Osteocyte (in vitro differentiated cells): ENCODE results near the gene ZFP91. TPM values are rescaled to one million over a fixed set of nuclear protein-coding genes. Genes with fewer than 3 reads are reported as not detected.
A peak's percentile ranks its signal among the peaks of the same experiment; 100 is the strongest.

Source experiments
- DNase-seq: peaks from one replicate; pipeline ENCODE4 v3.0.0; 2021; ENCODE audit warnings: mixed read lengths; ENCODE audit not compliant: unreplicated experiment; ENCODE audit errors: extremely low spot score
- H3K27ac Mint-ChIP-seq: one replicate; pipeline ENCODE4 v1.8.0; 2021; ENCODE audit warnings: mild to moderate bottlenecking, mixed read lengths; ENCODE audit not compliant: unreplicated experiment
- H3K27me3 Mint-ChIP-seq: one replicate; pipeline ENCODE4 v1.8.0; 2021; ENCODE audit warnings: mixed read lengths; ENCODE audit not compliant: unreplicated experiment
- H3K36me3 Mint-ChIP-seq: one replicate; pipeline ENCODE4 v1.8.0; 2021; ENCODE audit warnings: mixed read lengths; ENCODE audit not compliant: unreplicated experiment
- H3K4me1 Mint-ChIP-seq: one replicate; pipeline ENCODE4 v1.8.0; 2021; ENCODE audit warnings: mixed read lengths; ENCODE audit not compliant: unreplicated experiment
- H3K4me3 Mint-ChIP-seq: one replicate; pipeline ENCODE4 v1.8.0; 2021; ENCODE audit warnings: mild to moderate bottlenecking, moderate library complexity, mixed read lengths; ENCODE audit not compliant: unreplicated experiment
- H3K9me3 Mint-ChIP-seq: one replicate; pipeline ENCODE4 v1.8.0; 2021; ENCODE audit warnings: mixed read lengths; ENCODE audit not compliant: unreplicated experiment
- CTCF ChIP-seq: fragments of 200-600 bp; sonication (generic); IDR thresholded peaks from 2 replicates; pipeline ENCODE4 v1.5.0; 2021; ENCODE audit warnings: antibody characterized with exemption, mild to moderate bottlenecking, moderate library complexity
- total RNA-seq: library from RNA; stranded (reverse); gene quantifications from 2 replicates; pipeline ENCODE4 v1.2.1, GENCODE V29; 2021

Gene ZFP91
- total RNA-seq, 1 donor from 2014 or later: 56.7 TPM

- H3K9me3 Mint-ChIP-seq: no peaks in the 10 kb centered on the region
- no peaks in the 10 kb centered on the region for H3K36me3 Mint-ChIP-seq
- H3K27ac Mint-ChIP-seq: no peak overlapping the region
- H3K27me3 Mint-ChIP-seq: peaks cover 63% of the 10 kb centered on the region
- no peak overlapping the region for H3K4me3 Mint-ChIP-seq
- TF ChIP-seq CTCF: no peak
- peaks cover 2% of the 10 kb centered on the region for H3K4me1 Mint-ChIP-seq
- no peak for DNase-seq
Measured at GRCh38 chr11:58652726-58653280, 73.9 kb downstream of the ZFP91 start.

- no peaks in the 10 kb centered on the region for H3K9me3 Mint-ChIP-seq
- H3K27me3 Mint-ChIP-seq: peaks cover 52% of the 10 kb centered on the region
- H3K36me3 Mint-ChIP-seq: no peaks in the 10 kb centered on the region
- H3K27ac Mint-ChIP-seq: no peak overlapping the region
- DNase-seq: peak; percentile 90
- H3K4me1 Mint-ChIP-seq: peaks cover 2% of the 10 kb centered on the region
- TF ChIP-seq CTCF: peak; percentile 97
- H3K4me3 Mint-ChIP-seq: no peak overlapping the region
Measured at GRCh38 chr11:58654079-58654907, 75.4 kb downstream of the ZFP91 start.

GRCh38 chr11:58654908-58655296 lies 76.0 kb downstream of the ZFP91 start:
- peaks cover 2% of the 10 kb centered on the region for H3K4me1 Mint-ChIP-seq
- H3K27me3 Mint-ChIP-seq: peaks cover 50% of the 10 kb centered on the region
- no peak overlapping the region for H3K27ac Mint-ChIP-seq
- TF ChIP-seq CTCF: no peak
- H3K4me3 Mint-ChIP-seq: no peak overlapping the region
- no peak for DNase-seq
- H3K36me3 Mint-ChIP-seq: no peaks in the 10 kb centered on the region
- H3K9me3 Mint-ChIP-seq: no peaks in the 10 kb centered on the region

DNA sequence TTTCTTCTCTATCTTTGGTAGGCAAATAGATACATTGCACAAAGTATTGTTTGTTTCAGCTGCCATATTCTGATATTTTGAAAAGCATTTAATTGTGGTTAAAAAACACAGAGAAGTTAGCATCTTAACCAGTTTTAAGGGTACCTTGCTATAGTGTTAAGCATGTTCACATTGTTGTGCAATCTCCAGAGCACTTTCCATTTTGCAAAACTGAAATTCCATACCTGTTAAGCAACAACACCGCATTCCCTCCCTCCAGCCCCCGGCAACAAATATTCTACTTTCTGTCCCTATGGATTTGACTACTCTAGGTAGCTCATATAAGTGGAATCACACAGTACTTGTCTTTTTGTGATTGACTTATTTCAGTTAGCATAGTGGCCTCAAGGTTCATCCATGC lies 77.5 kb downstream of the ZFP91 start:
- no peak for TF ChIP-seq CTCF
- peaks cover 44% of the 10 kb centered on the region for H3K27me3 Mint-ChIP-seq
- H3K36me3 Mint-ChIP-seq: no peaks in the 10 kb centered on the region
- H3K9me3 Mint-ChIP-seq: no peaks in the 10 kb centered on the region
- no peak overlapping the region for H3K4me3 Mint-ChIP-seq
- H3K4me1 Mint-ChIP-seq: peaks cover 2% of the 10 kb centered on the region
- DNase-seq: no peak
- no peak overlapping the region for H3K27ac Mint-ChIP-seq

- Mint-ChIP-seq H3K4me3 (no peak overlapping the region), H3K36me3 (no peaks in the 10 kb centered on the region), H3K27ac (no peak overlapping the region), H3K9me3 (no peaks in the 10 kb centered on the region), H3K4me1 (peaks cover 2% of the 10 kb centered on the region), H3K27me3 (peaks cover 34% of the 10 kb centered on the region)
- TF ChIP-seq CTCF: no peak
- DNase-seq: no peak
Measured at GRCh38 chr11:58658623-58659022, 79.8 kb downstream of the ZFP91 start.
